ENCODE data around the gene ADI1.
"Not testable (repeated sequence)": the region's sequence is repeated elsewhere in the genome, so short reads cannot be mapped to it uniquely, and the experiment has no call there.

Gene ADI1

DNA sequence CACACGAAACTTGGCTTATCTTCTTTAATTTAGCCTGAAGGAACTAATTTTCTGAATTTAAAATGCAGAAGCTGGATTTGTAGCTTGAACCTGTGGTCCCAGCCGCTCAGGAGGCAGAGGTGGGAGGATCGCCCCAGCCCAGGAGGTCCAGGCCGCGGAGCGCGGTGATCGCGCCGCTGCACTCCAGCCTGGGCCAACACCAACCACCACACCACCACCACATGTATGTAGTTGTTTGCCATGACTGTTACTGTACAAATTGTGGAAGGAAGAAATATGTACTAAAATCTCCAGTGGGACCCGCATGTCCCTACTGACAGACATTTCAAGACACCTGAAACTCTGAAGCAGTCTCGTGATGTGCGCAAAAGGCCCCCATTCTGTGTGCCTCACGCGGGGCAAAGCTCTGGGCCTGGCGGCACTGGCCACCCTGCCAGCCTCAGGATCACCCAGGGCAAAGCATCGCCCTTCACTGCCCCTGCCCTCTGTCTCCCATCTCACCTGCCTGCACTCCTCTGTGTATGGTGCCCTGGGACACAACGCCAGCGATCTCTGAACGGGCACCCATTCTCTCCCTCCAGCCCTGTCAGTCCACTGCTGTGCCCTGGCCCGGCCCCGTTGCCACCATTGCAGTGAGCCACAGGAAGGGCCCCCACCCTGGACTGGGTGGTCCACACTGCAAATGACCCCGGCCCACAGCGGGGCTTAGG, 10.1 kb upstream of the ADI1 start:
- DNase-seq (ENCODE audit: low read depth) = no peak

DNA sequence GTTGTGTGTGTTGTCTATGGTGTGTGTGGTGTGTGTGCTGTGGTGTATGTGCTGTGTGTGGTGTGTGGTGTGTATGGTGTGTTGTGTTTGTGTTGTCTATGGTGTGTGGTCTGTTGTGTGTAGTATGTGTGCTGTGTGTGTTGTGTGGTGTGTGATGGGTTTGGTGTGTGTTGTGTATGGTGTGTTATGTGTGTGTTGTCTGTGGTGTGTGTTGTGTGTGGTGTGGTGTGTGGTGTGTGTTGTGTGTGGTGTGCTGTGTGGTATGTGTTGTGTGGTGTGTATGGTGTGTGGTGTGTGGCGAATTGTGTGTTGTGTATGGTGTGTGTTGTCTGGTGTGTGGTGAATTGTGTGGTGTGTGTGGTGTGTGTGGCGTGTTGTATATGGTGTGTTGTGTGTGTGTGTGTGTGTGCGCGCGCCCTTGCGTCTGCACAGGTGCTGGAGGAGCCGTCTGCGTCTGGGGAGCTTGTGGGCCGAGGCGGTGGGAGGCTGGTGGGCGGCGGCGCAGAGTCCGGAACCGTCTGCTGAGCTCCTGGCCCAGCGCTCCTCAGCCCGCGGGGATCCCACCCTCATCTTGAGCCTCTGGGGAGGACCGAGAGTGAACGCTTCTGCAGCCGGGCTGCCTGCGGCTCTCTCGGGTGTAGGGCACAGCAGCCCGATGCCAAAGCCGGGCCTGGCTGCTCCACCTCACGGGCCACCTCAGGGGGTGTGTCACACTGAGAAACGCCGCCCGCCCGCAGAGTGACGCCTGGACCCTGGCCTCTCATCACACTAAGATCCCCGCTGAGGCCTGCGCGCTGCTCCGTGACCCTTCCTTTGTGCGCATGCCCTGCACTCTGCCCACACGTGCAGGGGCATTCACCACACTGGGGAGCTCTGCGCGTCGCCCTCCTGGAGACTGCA, 8.8 kb upstream of the ADI1 start:
- DNase-seq (ENCODE audit: low read depth) = no peak

DNA sequence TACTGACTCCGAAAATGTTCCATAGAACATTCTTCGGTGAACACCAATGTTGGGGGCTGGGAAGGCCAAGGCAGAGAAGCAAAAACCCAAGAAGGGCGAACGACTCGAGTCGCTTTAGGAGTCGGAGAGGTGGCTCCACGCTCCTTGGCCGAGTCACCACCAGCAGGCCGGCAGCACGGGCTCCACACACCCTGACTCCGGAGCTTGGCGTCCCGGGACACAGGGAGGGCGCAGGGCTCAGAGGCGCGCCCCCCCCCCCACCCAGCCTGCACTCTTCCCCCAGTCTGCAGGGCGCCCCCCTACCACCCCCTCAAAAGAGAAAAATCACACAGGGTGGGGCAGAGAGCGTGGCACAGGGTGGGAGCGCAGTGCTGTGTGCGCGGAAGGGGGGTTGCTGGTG, 7.5 kb upstream of the ADI1 start:
- no peak for DNase-seq (ENCODE audit: low read depth)

DNA sequence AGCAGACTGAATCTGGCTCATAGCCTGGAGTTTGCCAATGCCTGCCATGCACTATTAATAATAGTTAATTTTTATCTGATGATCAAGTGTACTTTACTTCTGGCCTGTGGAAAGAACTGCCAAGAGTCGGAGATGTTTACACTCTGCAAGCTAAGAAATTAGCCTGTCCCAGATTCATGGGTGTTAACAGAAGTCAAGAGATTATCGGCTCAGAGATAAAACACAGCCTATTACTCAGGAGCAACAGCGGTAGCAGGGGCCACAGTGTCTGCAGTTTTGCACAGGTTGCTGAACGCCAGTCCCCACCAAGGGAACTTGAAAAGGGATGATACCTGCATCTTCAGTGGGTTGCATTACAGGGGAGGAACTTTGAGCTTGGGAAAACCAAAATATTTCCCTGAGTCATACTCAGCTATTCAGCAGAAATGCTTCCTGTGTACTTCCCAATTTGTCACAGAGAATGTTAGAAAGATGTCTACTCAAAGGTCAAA, 4.3 kb upstream of the ADI1 start:
- no peak for DNase-seq (ENCODE audit: low read depth)

DNA sequence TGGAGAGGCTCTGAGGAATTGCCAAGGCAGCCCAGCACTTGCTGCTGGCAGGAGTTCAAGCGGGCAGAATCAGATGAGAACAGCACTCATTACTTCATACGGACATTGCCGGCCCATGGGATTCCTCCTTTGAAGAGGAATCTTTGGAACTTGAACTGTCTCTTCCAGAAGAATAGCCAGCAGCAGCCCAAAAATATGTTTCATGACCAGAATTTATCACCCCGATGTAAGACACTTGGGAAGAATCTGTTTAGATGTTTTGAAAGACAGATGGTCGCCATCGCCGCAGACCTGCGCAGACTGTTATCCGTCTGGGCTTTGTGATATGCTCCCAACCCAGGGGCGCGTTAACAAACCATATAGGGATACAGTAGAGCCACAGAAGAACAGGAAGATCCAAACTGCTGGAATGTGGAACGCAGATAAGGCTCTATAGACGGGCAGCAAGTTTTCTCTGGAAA, 3.7 kb upstream of the ADI1 start:
- DNase-seq (ENCODE audit: low read depth) = no peak

DNA sequence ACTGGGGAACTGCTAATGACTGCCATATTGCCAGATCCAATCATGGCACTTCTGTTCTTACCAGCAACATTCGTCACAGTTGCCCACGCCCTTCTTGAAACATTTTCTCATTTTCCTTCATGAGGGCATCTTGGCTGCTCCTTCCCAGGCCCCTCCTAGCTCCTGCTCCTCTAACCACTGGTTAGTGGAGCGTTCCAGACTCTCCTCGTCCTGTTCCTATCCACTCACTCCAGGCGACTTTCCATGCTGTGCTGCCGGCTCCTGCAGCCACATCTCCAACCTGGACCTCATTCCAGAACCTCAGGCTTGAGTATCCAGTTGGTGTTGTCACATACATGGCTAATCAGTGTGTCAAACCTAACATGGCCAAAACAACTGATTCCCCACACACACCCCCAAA, 1.3 kb upstream of the ADI1 start:
- DNase-seq (ENCODE audit: low read depth) = no peak

DNA sequence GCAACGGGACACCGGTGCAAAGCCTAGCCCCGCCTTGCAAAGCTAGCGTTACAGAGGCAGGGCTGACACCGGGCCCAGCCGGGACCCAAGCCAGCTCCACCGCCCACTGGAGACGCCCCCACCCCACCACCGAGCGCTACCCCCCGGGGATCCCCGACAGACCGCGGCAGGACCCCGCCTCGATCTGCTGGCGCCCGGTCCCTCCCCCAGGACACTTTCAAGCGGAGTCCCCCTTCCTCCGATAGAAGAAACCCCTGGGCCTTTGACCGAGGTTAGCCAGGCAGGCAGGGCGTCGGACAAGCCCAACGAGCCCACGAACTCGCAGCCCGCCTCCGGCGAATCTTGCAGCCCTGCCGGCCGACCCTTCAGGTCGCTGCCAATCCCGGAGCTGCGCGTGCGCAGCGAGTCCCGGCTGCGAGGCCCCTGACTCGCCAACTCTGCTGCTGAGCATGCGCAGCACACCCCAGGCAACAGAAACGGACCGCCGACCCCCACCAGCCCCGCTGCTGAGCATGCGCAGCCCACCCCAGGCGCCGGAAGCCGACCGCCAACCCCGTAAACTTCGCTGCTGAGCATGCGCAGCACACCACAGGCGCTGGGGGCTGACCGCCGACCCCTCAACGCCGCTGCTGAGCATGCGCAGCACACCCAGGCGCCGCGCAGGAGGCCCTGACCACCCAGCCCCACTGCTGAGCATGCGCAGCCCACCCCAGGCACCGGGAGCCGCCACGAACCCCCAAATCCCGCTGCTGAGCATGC, 656 bp downstream of the ADI1 start:
- DNase-seq (ENCODE audit: low read depth) = peak; percentile 98

DNA sequence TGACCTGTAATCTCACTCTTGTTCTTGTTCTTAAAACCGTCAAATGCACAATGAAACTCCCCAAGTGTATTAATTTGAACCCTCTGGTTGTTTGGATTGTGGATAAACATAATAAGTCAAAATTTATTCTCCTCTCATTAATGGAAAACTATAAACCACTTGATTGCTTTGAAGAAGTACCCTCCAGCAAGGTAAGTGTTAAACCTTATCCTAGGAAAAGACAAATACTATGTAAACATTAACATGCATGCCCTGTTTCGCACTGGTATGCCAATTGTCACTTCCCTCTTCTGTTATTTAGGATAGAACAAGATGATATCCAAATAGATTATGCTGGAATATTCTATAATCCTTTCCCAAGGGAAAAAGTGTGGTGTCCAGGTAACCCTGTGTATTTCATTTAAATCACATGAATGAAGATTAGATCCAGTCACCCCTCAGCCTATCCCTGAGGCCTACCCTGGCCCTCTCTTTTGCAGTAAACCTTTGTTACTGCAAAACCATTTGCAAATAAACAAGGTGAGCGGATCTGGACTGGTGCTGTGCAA, 1.3 kb downstream of the ADI1 start:
- DNase-seq (ENCODE audit: low read depth) = no peak

DNA sequence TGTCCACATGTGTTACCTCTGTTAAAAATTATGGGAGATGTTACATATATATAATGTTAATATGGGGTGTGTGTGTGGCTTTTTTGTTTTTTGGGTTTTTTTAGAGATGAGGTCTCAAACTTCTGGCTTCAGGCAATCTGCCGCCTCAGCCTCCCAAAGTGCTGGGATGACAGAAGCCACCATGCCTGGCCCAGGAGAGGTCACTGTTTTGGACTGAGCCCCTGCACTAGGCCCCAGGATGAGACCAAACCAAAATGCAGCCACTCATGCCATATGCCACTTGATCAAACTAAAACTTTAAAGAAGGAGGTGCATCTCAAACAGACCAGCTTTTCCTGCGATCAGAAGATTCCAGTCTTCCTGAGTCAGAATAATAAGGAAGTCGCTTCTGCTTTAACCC, 2.5 kb downstream of the ADI1 start:
- DNase-seq (ENCODE audit: low read depth) = no peak

DNA sequence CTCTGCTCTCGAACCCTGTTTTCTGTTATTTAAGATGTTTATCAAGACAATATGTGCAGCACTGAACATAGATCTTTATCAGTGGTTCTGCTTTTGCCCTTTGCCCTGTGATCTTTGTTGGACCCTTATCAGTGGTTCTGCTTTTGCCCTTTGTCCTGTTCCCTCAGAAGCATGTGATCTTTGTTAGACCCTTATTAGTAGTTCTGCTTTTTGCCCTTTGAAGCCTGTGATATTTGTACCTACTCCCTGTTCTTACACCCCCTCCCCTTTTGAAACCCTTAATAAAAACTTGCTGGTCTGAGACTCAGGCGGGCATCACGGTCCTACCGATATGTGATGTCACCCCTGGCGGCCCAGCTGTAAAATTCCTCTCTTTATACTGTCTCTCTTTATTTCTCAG, 3.9 kb downstream of the ADI1 start:
- not testable (repeated sequence) for DNase-seq (ENCODE audit: low read depth)

DNA sequence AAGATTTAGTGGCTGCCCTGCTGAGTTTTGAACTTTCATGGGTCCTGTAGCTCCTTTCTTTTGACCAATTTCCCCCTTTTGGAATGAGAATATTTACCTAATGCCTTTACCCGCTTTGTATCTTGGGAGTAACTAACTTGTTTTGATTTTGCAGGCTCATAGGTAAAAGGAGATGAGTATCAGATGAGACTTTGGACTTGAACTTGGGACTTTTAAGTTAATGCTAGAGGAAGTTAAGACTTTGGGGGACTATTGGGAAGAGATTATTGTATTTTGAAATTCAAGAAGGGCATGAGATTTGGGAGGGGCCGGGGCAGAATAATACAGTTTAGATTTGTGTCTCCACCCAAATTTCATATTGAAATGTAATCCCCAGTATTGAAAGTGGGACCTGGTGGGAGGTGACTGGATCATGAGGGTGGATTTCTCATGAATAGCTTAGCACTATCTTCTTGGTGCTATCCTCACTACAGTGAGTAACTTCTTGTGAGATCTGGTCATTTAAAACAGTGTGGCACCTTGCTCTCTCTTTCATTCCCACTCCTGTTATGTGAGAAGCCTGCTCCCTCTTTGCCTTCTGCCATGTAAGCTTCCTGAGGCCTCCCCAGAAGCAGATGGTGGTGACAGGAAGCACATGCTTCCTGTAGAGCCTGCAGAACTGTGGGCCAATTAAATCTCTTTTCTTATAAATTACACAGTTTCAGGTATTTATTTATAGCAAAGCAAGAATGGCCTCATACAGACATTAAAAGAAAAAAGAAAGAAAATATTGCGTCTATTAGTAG, 6.1 kb downstream of the ADI1 start:
- no peak for DNase-seq (ENCODE audit: low read depth)

DNA sequence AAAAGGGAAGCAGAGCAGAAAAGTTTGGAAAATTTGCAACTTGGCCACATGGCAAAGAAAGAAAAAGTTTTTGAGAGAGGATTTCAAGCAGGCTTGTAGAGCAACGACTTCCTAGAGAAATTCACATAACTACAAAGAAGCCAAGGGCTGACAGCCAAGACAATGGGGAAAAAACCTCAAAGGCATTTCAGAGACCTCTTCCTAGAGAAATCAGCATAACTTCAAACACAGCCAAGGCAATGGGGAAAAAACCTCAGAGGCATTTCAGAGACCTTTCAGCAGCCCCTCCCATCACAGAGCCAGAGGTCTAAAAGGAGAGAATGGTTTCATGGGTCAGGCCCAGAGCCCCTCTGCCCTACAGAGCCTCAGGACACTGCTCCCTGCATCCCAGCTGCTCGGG, 7.2 kb downstream of the ADI1 start:
- DNase-seq (ENCODE audit: low read depth) = no peak

DNA sequence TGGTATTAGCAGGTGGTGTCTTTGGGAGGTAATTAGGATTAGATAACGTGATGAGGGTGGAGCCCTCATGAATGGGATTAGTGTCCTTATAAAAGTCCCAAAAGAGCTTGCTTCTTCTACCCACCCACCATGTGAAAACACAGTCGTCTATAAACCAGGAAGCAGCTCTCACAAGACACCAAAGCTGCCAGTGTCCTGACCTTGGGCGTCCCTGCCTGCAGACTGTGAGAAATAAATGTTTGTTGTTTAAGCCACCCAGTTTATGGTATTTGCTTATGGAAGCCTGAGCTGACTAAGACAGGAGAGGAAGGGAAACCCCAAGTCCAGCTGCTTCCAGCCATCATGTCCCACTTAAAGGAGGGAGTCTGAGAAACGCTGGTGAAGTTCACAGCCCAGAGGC, 13.6 kb downstream of the ADI1 start:
- no peak for DNase-seq (ENCODE audit: low read depth)

DNA sequence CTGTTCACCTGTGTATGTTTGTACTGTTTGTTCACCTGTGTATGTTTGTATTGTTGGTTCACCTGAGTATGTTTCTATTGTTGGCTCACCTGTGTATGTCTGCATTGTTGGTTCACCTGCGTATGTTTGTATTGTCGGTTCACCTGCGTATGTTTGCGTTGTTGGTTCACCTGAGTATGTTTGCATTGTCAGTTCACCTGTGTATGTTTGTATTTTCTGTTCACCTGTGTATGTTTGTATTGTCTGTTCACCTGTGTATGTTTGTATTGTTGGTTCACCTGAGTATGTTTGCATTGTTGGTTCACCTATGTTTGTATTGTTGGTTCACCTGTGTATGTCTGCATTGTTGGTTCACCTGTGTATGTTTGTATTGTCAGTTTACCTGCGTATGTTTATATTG, 14.6 kb downstream of the ADI1 start:
- DNase-seq (ENCODE audit: low read depth) = no peak

DNA sequence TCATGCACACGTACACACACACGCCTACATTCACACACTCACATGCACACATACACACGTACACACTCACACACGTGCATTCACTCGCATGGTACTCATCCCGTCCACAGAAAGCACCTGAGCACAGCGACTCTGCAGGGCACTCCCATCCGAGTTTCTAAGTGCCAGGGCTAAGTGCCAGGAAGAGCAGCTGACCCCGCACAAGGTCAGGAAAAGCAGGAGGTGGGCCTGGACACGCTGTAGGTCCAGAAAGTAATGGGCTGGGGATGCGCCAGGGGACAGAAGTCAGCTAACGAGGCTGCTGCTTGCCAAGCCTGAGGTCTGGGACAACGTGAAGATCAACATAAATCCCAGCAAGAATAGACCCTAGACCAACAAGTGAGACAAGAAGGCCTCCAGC, 15.8 kb downstream of the ADI1 start:
- no peak for DNase-seq (ENCODE audit: low read depth)

DNA sequence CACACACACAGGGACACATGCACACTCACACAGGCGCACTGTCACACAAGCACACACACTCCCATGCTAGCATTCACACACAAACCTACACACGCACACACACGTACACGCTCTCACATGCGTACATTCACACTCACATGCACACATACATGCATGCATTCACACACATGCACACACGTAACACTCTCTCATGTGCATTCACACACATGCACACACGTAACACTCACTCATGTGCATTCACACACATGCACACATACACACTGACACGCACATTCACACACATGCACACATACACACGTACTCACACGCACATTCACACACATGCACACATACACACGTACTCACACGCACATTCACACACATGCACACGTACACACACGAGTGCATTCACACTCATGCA, 16.3 kb downstream of the ADI1 start:
- no peak for DNase-seq (ENCODE audit: low read depth)

DNA sequence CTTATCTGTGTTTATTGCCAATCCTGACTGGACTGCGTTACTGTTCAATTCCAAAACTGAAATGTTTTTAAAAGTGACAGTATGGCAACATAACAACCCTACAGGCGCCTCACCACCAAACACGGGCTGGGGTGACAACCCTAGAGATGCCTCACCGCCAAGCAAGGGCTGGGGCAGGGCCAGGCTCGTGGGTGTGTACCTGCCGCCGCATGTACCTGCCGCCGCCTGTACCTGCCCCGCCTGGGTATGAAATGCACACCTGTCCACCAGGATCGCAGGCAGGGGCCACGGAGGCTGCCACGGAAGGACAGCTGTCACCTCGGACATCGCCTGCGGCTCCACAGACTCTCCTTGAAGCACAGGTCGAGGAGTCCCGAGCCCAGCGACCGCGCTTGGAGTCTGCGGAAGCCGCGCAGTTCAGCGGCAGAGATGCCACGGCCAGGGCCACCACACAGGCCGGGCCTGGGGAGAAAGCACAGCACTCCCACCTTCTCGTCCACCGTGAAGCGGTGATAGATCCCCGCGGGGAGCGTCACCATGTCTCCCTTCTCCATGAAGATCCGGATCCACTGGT, 18.9 kb downstream of the ADI1 start:
- DNase-seq (ENCODE audit: low read depth) = no peak

DNA sequence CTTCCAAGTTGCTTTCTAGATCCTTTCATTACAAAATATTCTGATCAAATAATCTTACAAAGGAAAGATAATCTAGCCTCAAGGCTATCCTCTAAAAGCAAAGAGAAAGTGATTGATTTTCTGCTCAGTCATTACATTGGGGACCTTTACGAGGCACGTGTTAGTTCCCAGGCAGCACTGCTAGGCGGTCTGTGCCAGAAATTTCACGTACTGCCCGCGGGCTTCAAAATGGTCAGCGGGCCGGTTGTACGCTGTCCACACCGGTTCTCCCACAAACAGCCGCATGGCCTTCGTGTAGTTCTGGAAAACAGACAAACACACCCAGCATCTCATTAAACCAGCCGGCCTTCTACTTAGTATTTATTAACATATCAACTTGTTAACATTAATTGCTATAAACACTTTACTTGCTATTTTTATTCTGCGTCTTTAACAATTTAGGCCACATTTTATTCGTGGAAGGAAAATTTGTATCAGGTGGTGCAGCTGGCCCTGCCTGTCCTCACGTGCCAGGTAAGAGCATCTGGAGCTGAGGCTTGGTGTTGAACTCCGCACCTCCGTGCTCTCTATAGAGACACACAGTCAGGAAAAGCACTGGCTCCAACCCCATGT, 20.4 kb downstream of the ADI1 start:
- DNase-seq (ENCODE audit: low read depth) = no peak

DNA sequence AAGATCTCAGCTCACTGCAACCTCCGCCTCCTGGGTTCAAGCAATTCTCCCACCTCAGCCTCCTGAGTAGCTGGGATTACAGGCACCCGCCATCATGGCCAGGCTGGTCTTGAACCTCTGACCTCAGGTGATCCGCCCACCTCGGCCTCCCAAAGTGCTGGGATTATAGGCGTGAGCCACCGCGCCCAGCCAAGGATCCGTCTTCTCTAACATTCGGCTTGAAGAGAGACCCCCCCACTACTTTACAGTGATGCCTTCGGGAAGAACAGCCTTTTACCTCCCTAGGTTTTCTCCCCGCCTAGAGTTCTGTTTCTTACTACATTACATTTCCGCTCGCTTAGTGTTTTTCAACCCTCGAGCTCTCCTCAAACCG, 22.6 kb downstream of the ADI1 start:
- not testable (repeated sequence) for DNase-seq (ENCODE audit: low read depth)

DNA sequence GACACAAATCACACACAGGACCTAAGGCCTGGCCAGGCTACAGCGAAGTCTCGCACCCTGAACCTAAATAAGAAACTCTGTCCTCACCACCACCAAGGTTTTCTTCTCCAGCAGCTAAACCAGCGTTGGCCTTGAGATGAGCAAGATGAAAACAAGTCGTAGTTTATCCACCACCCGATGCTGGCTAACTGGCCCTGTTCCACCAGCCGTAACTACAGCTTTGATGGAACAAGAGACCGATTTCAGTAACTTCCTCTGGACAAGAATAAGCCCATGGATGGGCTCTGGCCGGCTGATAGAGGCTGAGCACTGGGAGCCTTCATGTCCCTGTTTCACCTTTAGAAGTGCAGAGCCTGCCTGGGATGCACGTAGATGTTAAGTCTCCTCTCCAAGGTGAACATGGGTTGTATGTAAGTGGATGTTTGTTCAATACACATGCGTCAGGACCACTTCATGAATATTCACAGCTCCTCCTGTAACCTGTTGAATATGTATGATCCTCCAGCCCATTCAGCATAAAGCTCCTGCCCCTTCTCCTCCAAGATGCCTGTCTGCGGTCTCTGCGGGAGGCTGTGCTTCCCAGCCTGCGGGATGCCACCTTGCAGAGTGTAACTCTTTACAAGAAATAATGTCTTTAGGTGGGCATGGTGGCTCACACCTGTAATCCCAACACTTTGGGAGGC, 24.2 kb downstream of the ADI1 start:
- DNase-seq (ENCODE audit: low read depth) = no peak

Measured in fibroblast of the conjunctiva (primary cell).